Head of caudate nucleus (tissue), 42 donors: Measurements from ENCODE around the gene LAMA3.

Source experiments
- DNase-seq, 42 donors: peaks; one replicate each; pipeline versions ENCODE4 v3.0.0 to v3.0.0-alpha.2; 2020 to 2021; ENCODE audit warnings: mixed read lengths in 7 of 42
- intact Hi-C: fragments of 100-400 bp; cut with DNase I; formaldehyde crosslinking; loops from one replicate; pipeline ENCODE4 v1.15.0; 2022

LAMA3 gene

GRCh38 chr18:23664674-23665073, 24.6 kb upstream of the LAMA3 start:
- no peak for DNase-seq
- intact Hi-C loops: no loop called here

GRCh38 chr18:23667114-23667513, 22.1 kb upstream of the LAMA3 start:
- DNase-seq: no peak
- intact Hi-C loops: no loop called here

- DNase-seq: no peak
- intact Hi-C loops: no loop called here
Observed at GRCh38 chr18:23668731-23669130, 20.5 kb upstream of the LAMA3 start.

- no peak for DNase-seq
- intact Hi-C loops: no loop called here
Observed at GRCh38 chr18:23669202-23669766, 20.0 kb upstream of the LAMA3 start.

GRCh38 chr18:23669804-23670405, 19.3 kb upstream of the LAMA3 start:
- intact Hi-C loops: no loop called here
- DNase-seq: no peak

GRCh38 chr18:23671564-23671963, 17.7 kb upstream of the LAMA3 start:
- intact Hi-C loops: no loop called here
- DNase-seq: no peak

- intact Hi-C loops: no loop called here
- DNase-seq: peak in 4 of 42 donors; percentile 5 to 43 (median 26)
Observed at GRCh38 chr18:23673725-23674124, 15.5 kb upstream of the LAMA3 start.

- no peak for DNase-seq
- intact Hi-C loops: no loop called here
Observed at GRCh38 chr18:23675236-23675635, 14.0 kb upstream of the LAMA3 start.

- DNase-seq: no peak
- intact Hi-C loops: no loop called here
Observed at GRCh38 chr18:23675896-23676295, 13.4 kb upstream of the LAMA3 start.

- no peak for DNase-seq
- intact Hi-C loops: no loop called here
Observed at GRCh38 chr18:23682045-23682444, 7.2 kb upstream of the LAMA3 start.

GRCh38 chr18:23682472-23682871, 6.8 kb upstream of the LAMA3 start:
- intact Hi-C loops: no loop called here
- no peak for DNase-seq

GRCh38 chr18:23683155-23683554, 6.1 kb upstream of the LAMA3 start:
- intact Hi-C loops: no loop called here

GRCh38 chr18:23683671-23684070, 5.6 kb upstream of the LAMA3 start:
- intact Hi-C loops: no loop called here
- DNase-seq: no peak

More at GRCh38 chr18:23683155-23683554, 6.1 kb upstream of the LAMA3 start:
- DNase-seq: no peak

- intact Hi-C loops: no loop called here
Observed at GRCh38 chr18:23684515-23685197, 4.6 kb upstream of the LAMA3 start.

GRCh38 chr18:23688528-23688927, 725 bp upstream of the LAMA3 start:
- intact Hi-C loops: no loop called here
- DNase-seq: no peak

More at GRCh38 chr18:23684515-23685197, 4.6 kb upstream of the LAMA3 start:
- no peak for DNase-seq

- intact Hi-C loops: no loop called here
- peak in 4 of 42 donors; percentile 4 to 45 (median 12) for DNase-seq
Observed at GRCh38 chr18:23689616-23690504, 607 bp downstream of the LAMA3 start.

- DNase-seq: no peak
- intact Hi-C loops: no loop called here
Observed at GRCh38 chr18:23690505-23691068, 1.3 kb downstream of the LAMA3 start.

- intact Hi-C loops: no loop called here
- DNase-seq: no peak
Observed at GRCh38 chr18:23693846-23694245, 4.6 kb downstream of the LAMA3 start.

GRCh38 chr18:23694637-23695430, 5.6 kb downstream of the LAMA3 start:
- intact Hi-C loops: no loop called here
- no peak for DNase-seq
